Measurements from ENCODE around the gene DGKD. TPM values are rescaled to one million over a fixed set of nuclear protein-coding genes. Genes with fewer than 3 reads are reported as not detected.

Gene DGKD
- total and polyA plus RNA-seq, 7 donors: 59.4 to 365 (median 173) TPM

GRCh38 chr2:233462202-233462785 lies 108.0 kb downstream of the DGKD start:
- no peaks in the 10 kb centered on the region for H3K27me3 ChIP-seq (ENCODE audit: insufficient read depth in 3 of 3, low read length in 2 of 3)
- intact Hi-C loops (cut with DNase I): no loop called here
- DNase-seq (peak; percentile 7 to 50), ATAC-seq (no peak)
- peaks cover 14% of the 10 kb centered on the region for H3K4me1 ChIP-seq
- peak overlapping the region; percentile 84 for H3K27ac ChIP-seq
- no peak for TF ChIP-seq CTCF (IDR thresholded peaks at IDR 0.05)
- no peak overlapping the region for H3K4me3 ChIP-seq
- H3K9me3 ChIP-seq: no peaks in the 10 kb centered on the region
- 92 to 96% (median 92%) methylated on average over 25 of the region's 25 CpGs for WGBS, 3 donors
- H3K36me3 ChIP-seq (ENCODE audit: insufficient read depth in 1 of 2, low read depth in 1 of 2): peaks cover 0 to 100% of the 10 kb centered on the region in 2 donors

GRCh38 chr2:233462826-233463470 lies 108.7 kb downstream of the DGKD start:
- Histone ChIP-seq H3K9me3 (no peaks in the 10 kb centered on the region), H3K4me1 (peaks cover 14% of the 10 kb centered on the region), H3K27ac (no peak overlapping the region), H3K4me3 (no peak overlapping the region), H3K36me3 (ENCODE audit: insufficient read depth in 1 of 2, low read depth in 1 of 2) (peaks cover 0 to 100% of the 10 kb centered on the region in 2 donors), H3K27me3 (ENCODE audit: insufficient read depth in 3 of 3, low read length in 2 of 3) (no peaks in the 10 kb centered on the region)
- no peak for TF ChIP-seq CTCF (IDR thresholded peaks at IDR 0.05)
- peak; percentile 9 to 33 for DNase-seq
- ATAC-seq: no peak
- 93 to 94% (median 93%) methylated on average over 21 of the region's 21 CpGs for WGBS, 3 donors
- intact Hi-C loops (cut with DNase I): no loop called here

GRCh38 chr2:233463586-233463985 lies 109.3 kb downstream of the DGKD start:
- TF ChIP-seq CTCF (IDR thresholded peaks at IDR 0.05): no peak
- DNase-seq (peak in 1 of 2 donors; percentile 19), ATAC-seq (no peak)
- Histone ChIP-seq H3K4me1 (peaks cover 14% of the 10 kb centered on the region), H3K27ac (no peak overlapping the region), H3K4me3 (no peak overlapping the region), H3K27me3 (ENCODE audit: insufficient read depth in 3 of 3, low read length in 2 of 3) (no peaks in the 10 kb centered on the region), H3K9me3 (no peaks in the 10 kb centered on the region), H3K36me3 (ENCODE audit: insufficient read depth in 1 of 2, low read depth in 1 of 2) (peaks cover 0 to 100% of the 10 kb centered on the region in 2 donors)
- WGBS, 3 donors: 91 to 97% (median 96%) methylated on average over 16 of the region's 16 CpGs
- intact Hi-C loops (cut with DNase I): no loop called here

- intact Hi-C loops (cut with DNase I): no loop called here
- Histone ChIP-seq H3K4me3 (no peak overlapping the region), H3K9me3 (no peaks in the 10 kb centered on the region), H3K27me3 (ENCODE audit: insufficient read depth in 3 of 3, low read length in 2 of 3) (no peaks in the 10 kb centered on the region), H3K4me1 (peaks cover 14% of the 10 kb centered on the region), H3K27ac (peak overlapping the region; percentile 23), H3K36me3 (ENCODE audit: insufficient read depth in 1 of 2, low read depth in 1 of 2) (peaks cover 0 to 100% of the 10 kb centered on the region in 2 donors)
- peak; percentile 10 to 36 for DNase-seq
- 61 to 85% (median 78%) methylated on average over 17 to 19 of the region's 19 CpGs for WGBS, 3 donors
- ATAC-seq: no peak
- no peak for TF ChIP-seq CTCF (IDR thresholded peaks at IDR 0.05)
Measured at GRCh38 chr2:233464056-233464455, 109.8 kb downstream of the DGKD start.
